Activated CD4-positive, alpha-beta T cell treated with anti-CD3 and anti-CD28 coated beads for 24 hours (primary cell): ENCODE measurements around the gene OR10A4.
"Not testable (repeated sequence)": the region's sequence is repeated elsewhere in the genome, so short reads cannot be mapped to it uniquely, and the experiment has no call there.

Experiments
- DNase-seq, 2 donors: peaks; one replicate each; pipeline ENCODE4 v3.0.0-alpha.2; 2020; ENCODE audit warnings: low read depth in 2 of 2

The OR10A4 gene, protein sequence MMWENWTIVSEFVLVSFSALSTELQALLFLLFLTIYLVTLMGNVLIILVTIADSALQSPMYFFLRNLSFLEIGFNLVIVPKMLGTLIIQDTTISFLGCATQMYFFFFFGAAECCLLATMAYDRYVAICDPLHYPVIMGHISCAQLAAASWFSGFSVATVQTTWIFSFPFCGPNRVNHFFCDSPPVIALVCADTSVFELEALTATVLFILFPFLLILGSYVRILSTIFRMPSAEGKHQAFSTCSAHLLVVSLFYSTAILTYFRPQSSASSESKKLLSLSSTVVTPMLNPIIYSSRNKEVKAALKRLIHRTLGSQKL

DNA sequence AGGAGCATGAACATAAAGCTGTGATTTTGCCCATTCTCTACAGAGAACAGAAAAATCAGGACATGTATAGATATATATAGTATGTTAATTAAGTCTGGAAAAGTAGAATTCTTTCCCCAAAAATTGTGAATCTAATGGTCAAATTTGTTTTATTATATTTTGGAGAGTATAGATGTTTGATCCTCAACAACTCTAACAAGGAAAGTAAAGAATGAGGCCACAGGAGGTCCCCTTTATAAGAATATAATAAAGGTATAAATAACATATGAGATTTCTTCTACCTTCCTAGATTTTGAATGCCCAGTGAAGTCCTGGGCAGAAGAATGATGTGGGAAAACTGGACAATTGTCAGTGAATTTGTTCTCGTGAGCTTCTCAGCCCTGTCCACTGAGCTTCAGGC, at the start of gene OR10A4:
OR10A4 (plus strand) TSS at position 301 of the 400 bp plus-strand sequence; CDS start at position 324, 23 bp downstream.
- no peak for DNase-seq

- DNase-seq = no peak
These were observed 48.3 kb upstream of the OR10A4 start for GRCh38 chr11:6828103-6828502.

- DNase-seq = no peak
These were observed 43.1 kb upstream of the OR10A4 start for GRCh38 chr11:6833356-6833755.

GRCh38 chr11:6834021-6834420, 42.4 kb upstream of the OR10A4 start:
- no peak for DNase-seq

- no peak for DNase-seq
These were observed 34.7 kb upstream of the OR10A4 start for GRCh38 chr11:6841694-6842093.

DNA sequence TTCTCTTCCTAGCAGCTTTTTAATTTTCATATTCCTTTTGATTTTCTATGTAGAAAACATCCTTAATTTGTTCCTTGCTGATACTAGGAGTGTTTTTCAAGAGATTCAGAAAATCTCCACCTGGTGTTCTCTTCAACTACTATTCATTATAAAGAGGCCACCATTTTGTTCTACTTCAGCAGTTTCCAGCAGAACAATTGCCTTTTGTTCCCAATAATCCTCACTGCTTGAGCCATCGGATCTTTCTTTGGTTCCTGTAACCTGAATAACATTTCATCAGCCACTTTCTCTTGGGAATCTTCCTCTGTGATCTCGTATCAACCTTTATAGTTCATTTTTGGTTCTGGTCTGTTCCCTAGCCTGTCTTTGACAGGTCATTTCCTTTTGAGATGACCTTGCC, 32.8 kb upstream of the OR10A4 start:
- DNase-seq = no peak

- DNase-seq = no peak
These were observed 32.1 kb upstream of the OR10A4 start for GRCh38 chr11:6844356-6844755.

DNA sequence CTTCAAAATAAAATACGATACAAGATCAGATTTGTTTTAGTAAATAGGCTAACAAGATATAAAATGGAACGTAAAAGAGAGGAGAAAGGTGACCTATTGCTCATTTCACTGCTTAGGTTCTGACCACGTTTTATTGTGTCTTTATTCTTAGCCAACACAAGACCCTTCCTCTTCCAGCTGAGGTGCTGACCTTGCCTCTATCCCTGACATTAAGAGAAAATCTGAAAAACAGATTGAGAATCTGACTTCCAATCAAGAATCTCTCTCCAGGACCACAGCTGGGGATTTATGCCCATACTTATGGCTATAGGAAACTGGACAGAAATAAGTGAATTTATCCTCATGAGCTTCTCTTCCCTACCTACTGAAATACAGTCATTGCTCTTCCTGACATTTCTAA, 31.0 kb upstream of the OR10A4 start, which contains the start of gene OR10A5:
OR10A5 (plus strand) TSS at position 301 of the 400 bp plus-strand sequence; CDS start at position 301, 0 bp downstream.
- no peak for DNase-seq

DNA sequence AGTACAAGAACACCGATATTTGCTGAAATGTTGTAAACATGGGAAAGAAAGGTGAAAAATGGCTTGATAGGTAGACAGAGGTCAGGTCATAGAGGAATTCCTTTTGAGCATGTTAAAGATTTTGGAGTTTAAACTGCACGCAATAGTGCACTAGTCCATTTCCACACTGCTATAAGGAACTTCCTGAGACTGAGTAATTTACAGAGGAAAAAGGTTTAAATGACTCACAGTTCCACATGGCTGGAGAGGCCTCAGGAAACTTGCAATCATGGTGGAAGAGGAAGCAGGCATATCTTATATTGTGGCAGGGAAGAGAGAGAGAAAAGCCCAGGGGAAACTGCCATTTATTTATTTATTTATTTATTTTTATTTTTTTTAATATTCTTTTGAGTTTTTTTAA, 25.9 kb upstream of the OR10A4 start:
- no peak for DNase-seq

- DNase-seq = not testable (repeated sequence)
These were observed 21.6 kb upstream of the OR10A4 start for GRCh38 chr11:6854801-6855200.

- no peak for DNase-seq
These were observed 20.4 kb upstream of the OR10A4 start for GRCh38 chr11:6855971-6856541.

DNA sequence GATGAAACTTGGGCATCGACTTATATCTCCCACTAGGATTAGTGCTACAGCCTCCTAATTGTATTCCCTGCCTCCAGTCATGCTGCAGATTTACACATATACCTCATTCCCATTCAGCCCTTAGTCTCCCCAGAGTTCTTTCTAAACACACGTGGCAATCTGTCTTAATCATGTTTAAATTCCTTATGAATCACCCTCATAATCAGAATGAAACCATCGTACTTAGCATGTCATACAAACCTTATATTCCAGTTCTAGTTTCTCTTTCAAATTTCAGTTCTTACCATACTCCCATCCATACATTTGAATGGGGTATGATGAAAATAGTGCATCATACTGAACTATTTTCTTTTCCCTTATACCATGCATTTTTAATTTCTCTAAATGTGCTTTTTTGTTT, 19.6 kb upstream of the OR10A4 start:
- DNase-seq = no peak

DNA sequence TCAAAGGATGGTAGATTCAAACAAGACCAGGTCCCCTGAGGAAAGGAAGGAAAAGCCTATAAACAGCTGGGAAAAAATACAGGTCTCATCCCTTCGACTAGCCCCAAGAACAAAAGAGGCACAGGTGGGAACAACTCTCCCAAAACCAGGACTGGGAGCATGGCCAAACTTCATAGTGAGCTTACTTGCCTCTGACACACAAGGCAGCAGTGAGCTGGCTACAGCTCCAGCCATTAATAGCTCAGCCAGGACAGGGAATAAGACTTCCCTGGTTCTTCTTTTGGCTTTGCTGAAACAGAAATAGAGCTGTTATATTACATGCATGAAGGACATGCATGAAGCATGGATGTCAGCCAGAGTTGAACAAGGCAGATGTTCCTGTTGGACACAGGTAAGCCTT, 13.5 kb upstream of the OR10A4 start, which contains the start of gene OR10A2:
OR10A2 (plus strand) TSS at position 97 of the 400 bp plus-strand sequence. CDS start 6,698 bp downstream, outside the sequence.
- DNase-seq = no peak

DNA sequence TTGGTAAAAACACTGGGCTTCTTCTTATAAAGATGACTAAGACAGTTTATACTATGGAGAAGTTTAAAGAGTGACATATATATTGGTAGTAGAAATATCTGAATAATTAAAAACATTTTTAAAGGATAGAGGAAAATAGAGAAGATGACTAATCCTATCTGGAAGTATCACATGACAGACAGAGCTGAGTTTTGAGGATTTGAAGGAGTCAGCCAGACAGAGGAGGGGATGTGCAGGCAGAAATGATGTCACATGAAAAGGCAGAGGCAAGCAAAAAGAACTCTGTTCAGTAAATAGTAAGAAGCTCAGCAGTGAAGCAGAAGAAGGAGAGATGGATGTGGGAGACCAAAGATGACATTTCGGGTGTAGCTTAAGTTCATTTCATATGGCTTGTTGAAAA, 12.0 kb upstream of the OR10A4 start:
- DNase-seq = no peak

DNA sequence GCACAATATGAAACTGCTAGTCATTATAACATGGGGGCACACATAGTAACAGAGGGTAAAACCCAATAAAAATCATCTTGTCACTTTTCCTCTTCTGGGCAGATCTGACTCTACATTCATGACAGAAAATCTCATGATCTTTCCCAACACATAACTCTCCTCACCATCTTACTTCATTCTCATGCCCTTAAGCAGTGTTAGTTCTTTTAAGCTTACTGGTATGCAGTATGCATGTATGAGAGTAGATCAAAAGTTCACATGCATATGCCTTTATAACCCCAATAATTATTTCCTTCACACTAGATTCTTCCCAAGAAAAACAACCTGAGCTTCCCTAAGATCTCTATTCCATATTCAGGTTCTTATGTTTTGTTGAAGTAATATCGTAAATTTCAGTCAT, 5.1 kb upstream of the OR10A4 start:
- DNase-seq = no peak

DNA sequence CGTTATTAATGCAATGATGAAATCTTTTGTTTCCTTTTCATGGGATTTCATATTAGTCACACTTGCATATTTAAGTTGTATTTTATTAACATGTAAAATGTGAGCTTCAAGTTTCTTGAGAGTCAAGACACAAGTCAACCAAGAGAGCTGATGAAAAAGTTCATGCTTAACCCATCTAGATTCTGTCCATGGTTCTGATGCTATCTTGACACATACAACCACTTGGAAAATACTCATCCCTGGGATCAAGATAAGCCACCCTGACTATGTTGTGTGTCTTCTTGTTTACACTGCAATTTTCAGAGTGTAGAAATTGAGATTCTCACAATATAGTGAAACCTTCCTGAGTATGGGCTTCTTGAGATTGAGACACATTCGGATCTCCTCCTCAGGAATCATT, 664 bp upstream of the OR10A4 start:
- DNase-seq = no peak

GRCh38 chr11:6876914-6877313, 489 bp downstream of the OR10A4 start:
- no peak for DNase-seq

DNA sequence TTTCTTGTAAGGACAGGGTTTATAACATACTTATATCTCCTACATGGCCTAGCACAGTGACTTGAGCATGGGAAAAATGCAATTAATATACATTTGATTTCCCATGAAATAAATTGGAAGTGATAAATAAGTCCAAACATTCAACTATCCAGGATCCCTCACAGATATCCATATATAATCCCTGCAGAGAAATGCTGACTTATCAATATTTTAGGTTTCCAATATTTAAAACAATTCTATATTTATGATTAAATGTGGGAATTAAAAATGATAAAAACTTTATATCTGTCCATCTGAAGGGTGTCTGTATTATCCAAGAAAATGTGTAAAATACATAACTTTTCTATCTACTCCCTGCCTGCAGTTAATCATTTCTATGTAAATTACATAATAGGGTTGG, 6.3 kb downstream of the OR10A4 start:
- no peak for DNase-seq

GRCh38 chr11:6887711-6888110, 11.3 kb downstream of the OR10A4 start:
- DNase-seq = not testable (repeated sequence)

- DNase-seq = no peak
These were observed 12.4 kb downstream of the OR10A4 start for GRCh38 chr11:6888830-6889229.

GRCh38 chr11:6889835-6890234, 13.4 kb downstream of the OR10A4 start:
- DNase-seq = no peak

- no peak for DNase-seq
These were observed 16.0 kb downstream of the OR10A4 start, which contains the start of gene OR2D2 for GRCh38 chr11:6892400-6892799. Gene OR2D2, minus strand, starts transcription at chr11:6892500. Its CDS starts 0 bp downstream, at chr11:6892500.

GRCh38 chr11:6894097-6894496, 17.7 kb downstream of the OR10A4 start:
- no peak for DNase-seq
